Ovary (tissue), 9 donors: Measurements from ENCODE around the gene ZNF804B. TPM values are rescaled to one million over a fixed set of nuclear protein-coding genes. Genes with fewer than 3 reads are reported as not detected.
A peak's percentile ranks its signal among the peaks of the same experiment; 100 is the strongest.

Source experiments
- DNase-seq, 5 donors: peaks; one replicate each; pipeline ENCODE4 v3.0.0-alpha.2; 2019 to 2020
- H3K27ac ChIP-seq, 2 donors: fragments of 200-600 bp; one replicate each; pipeline versions ENCODE4 v1.5.1 to v1.8.0; 2019 to 2022
- H3K27me3 ChIP-seq: fragments of 200-600 bp; one replicate; pipeline ENCODE4 v1.8.0; 2022
- H3K36me3 ChIP-seq: fragments of 200-600 bp; sonication (generic); one replicate; pipeline ENCODE4 v1.5.1; 2019
- H3K4me1 ChIP-seq: one replicate; pipeline ENCODE4 v1.8.1; 2013; ENCODE audit warnings: mild to moderate bottlenecking, moderate library complexity; ENCODE audit not compliant: insufficient read depth
- H3K4me3 ChIP-seq: fragments of 200-600 bp; sonication (generic); one replicate; pipeline ENCODE4 v1.5.1; 2017
- H3K9me3 ChIP-seq, 2 donors: fragments of 200-600 bp in 1 of 2; sonication (generic) in 1 of 2; one replicate each; pipeline versions ENCODE4 v1.5.1 to v1.8.1; 2013 to 2019; ENCODE audit warnings: mild to moderate bottlenecking in 1 of 2, moderate library complexity in 1 of 2
- CTCF ChIP-seq, 3 donors: fragments of 450-650 bp in 2 of 3; fragments of 200-600 bp in 1 of 3; IDR thresholded peaks; one replicate each; pipeline versions ENCODE4 v1.5.1 to v1.8.0; 2016 to 2022; ENCODE audit warnings: antibody characterized with exemption in 3 of 3, mild to moderate bottlenecking in 1 of 3
- EP300 ChIP-seq: sonication (generic); formaldehyde crosslinking; IDR thresholded peaks from one replicate; pipeline ENCODE4 v1.6.1; 2017; ENCODE audit warnings: antibody characterized with exemption
- POLR2A ChIP-seq: fragments of 450-650 bp; IDR thresholded peaks from one replicate; pipeline ENCODE4 v1.6.1; 2017; ENCODE audit warnings: antibody characterized with exemption, mild to moderate bottlenecking, moderate library complexity
- WGBS, 3 donors: extraction: QIAGEN DNeasy Blood & Tissue Kit in 1 of 3; methylation state at CpG; one replicate each; pipeline versions ENCODE4 v1.1.5 to v1.1.7; 2013 to 2017; 5-methylcytosine and 5-hydroxymethylcytosine counted together
- intact Hi-C, 4 donors: fragments of 100-400 bp; cut with DNase I; formaldehyde crosslinking; loops; one replicate each; pipeline versions ENCODE4 v1.11.0 to v1.15.1; 2022 to 2023
- polyA plus RNA-seq, 2 donors: library from polyadenylated mRNA; stranded (reverse); fragments of 200-250 nt in 1 of 2; fragments of 350-450 nt in 1 of 2; fragmentation: Illumina TruSeq in 1 of 2; extraction: RNeasy Lipid Tissue Mini Kit (QIAGEN cat#74804) in 1 of 2; gene quantifications; one replicate each; pipeline ENCODE4 v1.2.3, GENCODE V29; 2013 to 2014
- total RNA-seq, 7 donors: library from RNA; depleted of rRNA in 2 of 7; stranded (reverse); fragments of >200 nt in 2 of 7; fragmentation: NEBNext Ultra II Directional in 3 of 7; extraction: Animal tissue kit (Norgen Biotek cat#: 25700) in 3 of 7; gene quantifications; one replicate each; pipeline versions ENCODE4 v1.1.0 to v1.2.4, GENCODE V29; 2016 to 2023
- donor health status: DM: no; HTN: no; CAD: no; lungs with moderate emphysema.
- donor health status: DM: no; HTN: no; CAD: no.
- donor health status: Bipolar disorder and iron deficiency.
- donor health status: DM: yes; HTN: yes; CAD: no.
- donor health status: DM: no; HTN: no; CAD: no.
- donor health status: DM: yes; HTN: yes; CAD: no.

Gene ZNF804B
- total and polyA plus RNA-seq, 9 donors = 0.08 to 0.28 (median 0.25) TPM; not detected in 6

DNA sequence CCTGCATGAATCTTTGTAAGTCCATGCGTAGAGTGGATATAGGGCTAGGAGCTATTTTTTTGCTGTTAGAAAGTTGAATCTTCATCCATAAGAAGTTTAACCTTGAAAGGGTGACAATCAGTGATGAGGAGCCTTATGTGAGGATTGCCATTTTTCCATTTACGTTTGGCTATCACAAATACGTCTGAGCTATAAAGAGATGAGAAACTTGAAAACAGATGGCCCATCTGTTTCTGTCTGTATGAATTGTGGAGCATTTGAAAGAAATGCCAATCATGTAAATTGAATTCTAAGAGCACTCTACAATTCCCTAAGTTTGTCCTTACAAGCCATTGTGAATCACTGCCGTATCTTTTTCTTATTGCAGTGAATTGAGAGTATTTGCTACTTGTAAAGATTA lies 205.9 kb downstream of the ZNF804B start:
- TF ChIP-seq POLR2A = no peak
- TF ChIP-seq CTCF (IDR thresholded peaks at IDR 0.05) = no peak
- no peak for TF ChIP-seq EP300
- H3K4me1 ChIP-seq = no peaks in the 10 kb centered on the region
- DNase-seq = no peak
- no peaks in the 10 kb centered on the region for H3K9me3 ChIP-seq
- 66 to 75% (median 70%) methylated on average over 4 of the region's 4 CpGs for WGBS, 3 donors
- intact Hi-C loops = no loop called here
- no peaks in the 10 kb centered on the region for H3K36me3 ChIP-seq
- no peaks in the 10 kb centered on the region for H3K27me3 ChIP-seq
- H3K27ac ChIP-seq = no peak overlapping the region
- H3K4me3 ChIP-seq = no peak overlapping the region

GRCh38 chr7:88967432-88967831 lies 207.9 kb downstream of the ZNF804B start:
- H3K27ac ChIP-seq = no peak overlapping the region
- no peaks in the 10 kb centered on the region for H3K36me3 ChIP-seq
- no peak for TF ChIP-seq CTCF (IDR thresholded peaks at IDR 0.05)
- TF ChIP-seq EP300 = no peak
- no peak for TF ChIP-seq POLR2A
- H3K9me3 ChIP-seq = no peaks in the 10 kb centered on the region
- WGBS, 3 donors = 62 to 86% (median 73%) methylated on average over 4 of the region's 4 CpGs
- H3K4me3 ChIP-seq = no peak overlapping the region
- intact Hi-C loops = no loop called here
- no peaks in the 10 kb centered on the region for H3K4me1 ChIP-seq
- no peaks in the 10 kb centered on the region for H3K27me3 ChIP-seq
- no peak for DNase-seq

GRCh38 chr7:88969167-88969566 lies 209.7 kb downstream of the ZNF804B start:
- no peaks in the 10 kb centered on the region for H3K9me3 ChIP-seq
- H3K27me3 ChIP-seq = no peaks in the 10 kb centered on the region
- no peak overlapping the region for H3K4me3 ChIP-seq
- no peak for DNase-seq
- TF ChIP-seq POLR2A (no peak), CTCF (IDR thresholded peaks at IDR 0.05) (no peak), EP300 (no peak)
- H3K27ac ChIP-seq = no peak overlapping the region
- no peaks in the 10 kb centered on the region for H3K4me1 ChIP-seq
- no peaks in the 10 kb centered on the region for H3K36me3 ChIP-seq
- WGBS, 3 donors = 90 to 93% (median 91%) methylated on average over 1 of the region's 1 CpG
- intact Hi-C loops = no loop called here

DNA sequence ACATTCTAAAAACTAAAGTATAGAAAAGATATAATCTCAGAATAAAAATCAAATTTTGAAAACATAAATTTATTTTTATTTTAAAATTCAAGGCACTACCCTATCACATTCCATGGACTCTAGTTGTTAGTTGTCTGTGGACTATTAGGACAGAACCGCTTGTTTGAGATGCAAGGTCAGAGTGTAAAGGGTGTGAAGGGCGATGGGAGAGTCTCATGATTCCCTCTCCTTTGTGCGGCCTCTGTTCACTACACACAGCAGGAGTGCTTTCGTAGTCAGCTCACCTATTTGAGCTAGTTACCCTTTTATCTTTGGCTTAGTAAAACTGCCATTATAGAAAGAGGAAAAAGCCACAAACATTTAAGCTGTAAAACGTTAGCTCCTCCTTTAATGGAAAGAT lies 225.8 kb downstream of the ZNF804B start:
- Histone ChIP-seq H3K4me1 (no peaks in the 10 kb centered on the region), H3K36me3 (no peaks in the 10 kb centered on the region), H3K4me3 (no peak overlapping the region), H3K27ac (no peak overlapping the region), H3K9me3 (no peaks in the 10 kb centered on the region), H3K27me3 (no peaks in the 10 kb centered on the region)
- no peak for TF ChIP-seq CTCF (IDR thresholded peaks at IDR 0.05)
- no peak for TF ChIP-seq POLR2A
- no peak for TF ChIP-seq EP300
- intact Hi-C loops = no loop called here
- DNase-seq = no peak
- WGBS, 3 donors = 87 to 92% (median 91%) methylated on average over 5 of the region's 5 CpGs

GRCh38 chr7:89001306-89001705 lies 241.8 kb downstream of the ZNF804B start:
- Histone ChIP-seq H3K4me3 (no peak overlapping the region), H3K36me3 (no peaks in the 10 kb centered on the region), H3K27ac (no peak overlapping the region), H3K27me3 (no peaks in the 10 kb centered on the region), H3K4me1 (no peaks in the 10 kb centered on the region), H3K9me3 (no peaks in the 10 kb centered on the region)
- DNase-seq = peak in 1 of 5 donors; percentile 22
- intact Hi-C loops = no loop called here
- 42 to 51% (median 47%) methylated on average over 1 of the region's 1 CpG for WGBS, 3 donors
- TF ChIP-seq EP300 = no peak
- TF ChIP-seq POLR2A = no peak
- TF ChIP-seq CTCF (IDR thresholded peaks at IDR 0.05) = no peak
